ENCODE results near the gene STAM. TPM values are rescaled to one million over a fixed set of nuclear protein-coding genes. Genes with fewer than 3 reads are reported as not detected.
A peak's percentile ranks its signal among the peaks of the same experiment; 100 is the strongest.

STAM gene
- total and polyA plus RNA-seq, 9 of the 15 experiments (the other 6 are each of a cell fraction or from before 2014, with no cell fraction given), result 13.8 to 33.5 (median 26.4) TPM

GRCh38 chr10:17657103-17657500, 13.2 kb downstream of the STAM start (continued):
- TF ChIP-seq ZBTB9 (CRISPR knock-in tag; IDR thresholded peaks at IDR 0.05) (no peak), HDGF (IDR thresholded peaks at IDR 0.05) (no peak), DIDO1 (tag; IDR thresholded peaks at IDR 0.05; ENCODE audit: low read depth) (no peak), RBM15 (IDR thresholded peaks at IDR 0.05; ENCODE audit: insufficient read depth, low read length) (no peak), ZNF589 (CRISPR knock-in tag; IDR thresholded peaks at IDR 0.05; ENCODE audit: low read depth) (no peak), SFPQ (IDR thresholded peaks at IDR 0.05; ENCODE audit: low read depth, low read length) (no peak), YY1 (IDR thresholded peaks at IDR 0.05; ENCODE audit: borderline replicate concordance in 1 of 3, control insufficient read depth in 1 of 3, extremely low read depth in 1 of 3, insufficient read depth in 3 of 3, insufficient read length in 1 of 3, insufficient replicate concordance in 2 of 3, low read depth in 1 of 3, low read length in 2 of 3) (no peak), ZNF79 (CRISPR knock-in tag; IDR thresholded peaks at IDR 0.05; ENCODE audit: low read depth) (no peak), FUS (optimal IDR thresholded peaks at IDR 0.05; ENCODE audit: low read depth, low read length) (no peak), SIRT6 (IDR thresholded peaks at IDR 0.05; ENCODE audit: low read depth, low read length) (no peak), MCM2 (IDR thresholded peaks at IDR 0.05; ENCODE audit: low read depth) (no peak), SLC30A9 (CRISPR knock-in tag; IDR thresholded peaks at IDR 0.05) (no peak), NFYB (IDR thresholded peaks at IDR 0.05; ENCODE audit: extremely low read depth, insufficient read length) (no peak), ZEB2 (IDR thresholded peaks at IDR 0.05) (peak; percentile 59; the same call in 1 of the 2 replicates), ZSCAN32 (CRISPR knock-in tag; IDR thresholded peaks at IDR 0.05) (no peak), MAFF (IDR thresholded peaks at IDR 0.05; ENCODE audit: low read length) (peak; percentile 71), ZKSCAN1 (IDR thresholded peaks at IDR 0.05; ENCODE audit: low read depth, low read length) (no peak), KDM1A (IDR thresholded peaks at IDR 0.05) (no peak)
- TF ChIP-seq, protein P1, sequence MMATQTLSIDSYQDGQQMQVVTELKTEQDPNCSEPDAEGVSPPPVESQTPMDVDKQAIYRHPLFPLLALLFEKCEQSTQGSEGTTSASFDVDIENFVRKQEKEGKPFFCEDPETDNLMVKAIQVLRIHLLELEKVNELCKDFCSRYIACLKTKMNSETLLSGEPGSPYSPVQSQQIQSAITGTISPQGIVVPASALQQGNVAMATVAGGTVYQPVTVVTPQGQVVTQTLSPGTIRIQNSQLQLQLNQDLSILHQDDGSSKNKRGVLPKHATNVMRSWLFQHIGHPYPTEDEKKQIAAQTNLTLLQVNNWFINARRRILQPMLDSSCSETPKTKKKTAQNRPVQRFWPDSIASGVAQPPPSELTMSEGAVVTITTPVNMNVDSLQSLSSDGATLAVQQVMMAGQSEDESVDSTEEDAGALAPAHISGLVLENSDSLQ (IDR thresholded peaks at IDR 0.05), result no peak
- TF ChIP-seq, protein P2, sequence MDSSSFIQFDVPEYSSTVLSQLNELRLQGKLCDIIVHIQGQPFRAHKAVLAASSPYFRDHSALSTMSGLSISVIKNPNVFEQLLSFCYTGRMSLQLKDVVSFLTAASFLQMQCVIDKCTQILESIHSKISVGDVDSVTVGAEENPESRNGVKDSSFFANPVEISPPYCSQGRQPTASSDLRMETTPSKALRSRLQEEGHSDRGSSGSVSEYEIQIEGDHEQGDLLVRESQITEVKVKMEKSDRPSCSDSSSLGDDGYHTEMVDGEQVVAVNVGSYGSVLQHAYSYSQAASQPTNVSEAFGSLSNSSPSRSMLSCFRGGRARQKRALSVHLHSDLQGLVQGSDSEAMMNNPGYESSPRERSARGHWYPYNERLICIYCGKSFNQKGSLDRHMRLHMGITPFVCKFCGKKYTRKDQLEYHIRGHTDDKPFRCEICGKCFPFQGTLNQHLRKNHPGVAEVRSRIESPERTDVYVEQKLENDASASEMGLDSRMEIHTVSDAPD (CRISPR knock-in tag; IDR thresholded peaks at IDR 0.05), result no peak
